ENCODE results near the gene PACRG.

- TF ChIP-seq CTCF (IDR thresholded peaks at IDR 0.05) (no peak), POLR2A (IDR thresholded peaks at IDR 0.05) (no peak), POLR2AphosphoS5 (IDR thresholded peaks at IDR 0.05) (no peak)
These were observed 215.1 kb downstream of the PACRG start for GRCh38 chr6:162942866-162943265.
